Stimulated activated CD8-positive, alpha-beta memory T cell treated with anti-CD3 and anti-CD28 coated beads, Interleukin-7, amount 100 ng/mL, for 1 hour (primary cell): ENCODE data around the gene CACNA2D4.

Experiments used
- DNase-seq, 2 donors: peaks; one replicate each; pipeline ENCODE4 v3.0.0-alpha.2; 2020; ENCODE audit warnings: low read depth in 2 of 2

The CACNA2D4 gene

DNA sequence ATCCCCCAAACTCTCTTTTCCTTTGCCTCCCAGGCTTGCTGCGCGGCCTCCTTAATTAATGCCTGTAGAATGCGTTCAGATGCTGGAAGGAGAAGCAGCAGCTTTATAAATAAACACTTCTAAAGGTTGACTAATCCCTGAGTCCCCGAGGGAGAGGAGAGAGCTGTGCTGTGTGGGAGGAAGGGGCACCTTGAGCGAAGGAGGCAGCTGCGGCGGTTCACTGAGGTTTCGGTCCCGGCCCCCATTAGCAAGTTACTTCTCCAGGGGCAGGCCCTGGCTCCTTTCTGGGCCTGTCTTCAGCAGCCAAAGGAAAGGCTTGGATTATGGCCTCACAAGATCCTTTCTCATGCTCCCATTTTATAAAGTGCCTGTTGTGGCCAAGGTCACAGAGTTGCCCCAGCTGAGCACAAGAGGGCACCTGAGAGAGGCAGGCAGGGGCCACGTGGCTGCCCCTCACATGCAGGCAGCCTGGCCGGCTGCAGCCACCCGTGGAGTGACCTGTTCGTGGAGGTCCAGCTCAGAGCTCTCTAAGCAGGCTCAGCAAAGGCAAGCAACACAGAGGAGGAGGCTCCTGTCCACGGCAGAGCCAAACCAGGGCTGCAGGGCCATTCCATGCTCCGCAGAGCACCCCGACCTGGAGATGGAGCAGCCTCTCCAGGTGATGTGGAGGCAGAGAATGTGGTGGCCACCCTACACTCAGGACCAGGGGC lies 15.0 kb upstream of the CACNA2D4 start:
- DNase-seq = no peak

- DNase-seq = no peak
Measured at GRCh38 chr12:1932264-1932777, 13.9 kb upstream of the CACNA2D4 start.

- no peak for DNase-seq
Measured at GRCh38 chr12:1931642-1932041, 13.2 kb upstream of the CACNA2D4 start.

DNA sequence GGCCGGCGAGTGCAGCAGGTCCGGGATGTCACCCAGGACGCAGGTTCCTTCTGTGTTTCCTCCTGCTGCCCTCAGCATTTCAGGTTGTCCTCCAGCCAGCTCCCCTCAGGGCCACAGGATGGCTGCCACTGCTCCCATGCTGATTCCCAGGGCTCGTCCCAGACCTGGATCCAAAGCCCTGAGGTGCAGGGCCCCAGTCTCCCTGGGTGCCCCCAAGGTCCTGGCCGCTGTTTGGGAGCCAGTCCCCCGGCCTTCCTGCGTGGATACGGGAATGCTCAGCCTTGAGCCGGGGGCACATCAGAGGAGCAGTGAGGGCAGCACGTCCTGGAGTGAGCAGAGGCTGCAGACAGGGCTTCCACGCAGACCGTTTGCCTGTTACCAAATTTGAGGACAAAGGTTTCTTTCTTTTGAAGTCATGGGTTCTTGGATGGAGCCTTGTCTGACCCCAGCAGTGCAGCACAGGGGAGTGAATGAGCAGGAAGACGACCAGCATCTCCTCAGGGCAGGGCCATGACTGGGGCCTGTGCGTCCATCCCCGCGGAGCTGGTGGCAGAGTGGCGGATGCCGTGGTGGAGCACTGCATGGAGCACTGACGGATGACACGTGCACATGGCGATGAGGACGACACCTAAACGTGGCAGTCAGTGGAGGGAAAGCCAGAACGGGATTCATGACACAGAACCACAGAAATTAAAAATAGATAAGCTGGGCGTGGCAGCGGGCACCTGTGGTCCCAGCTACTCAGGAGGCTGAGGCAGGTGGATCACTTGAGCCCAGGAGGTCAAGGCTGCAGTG lies 12.5 kb upstream of the CACNA2D4 start:
- DNase-seq = no peak

DNA sequence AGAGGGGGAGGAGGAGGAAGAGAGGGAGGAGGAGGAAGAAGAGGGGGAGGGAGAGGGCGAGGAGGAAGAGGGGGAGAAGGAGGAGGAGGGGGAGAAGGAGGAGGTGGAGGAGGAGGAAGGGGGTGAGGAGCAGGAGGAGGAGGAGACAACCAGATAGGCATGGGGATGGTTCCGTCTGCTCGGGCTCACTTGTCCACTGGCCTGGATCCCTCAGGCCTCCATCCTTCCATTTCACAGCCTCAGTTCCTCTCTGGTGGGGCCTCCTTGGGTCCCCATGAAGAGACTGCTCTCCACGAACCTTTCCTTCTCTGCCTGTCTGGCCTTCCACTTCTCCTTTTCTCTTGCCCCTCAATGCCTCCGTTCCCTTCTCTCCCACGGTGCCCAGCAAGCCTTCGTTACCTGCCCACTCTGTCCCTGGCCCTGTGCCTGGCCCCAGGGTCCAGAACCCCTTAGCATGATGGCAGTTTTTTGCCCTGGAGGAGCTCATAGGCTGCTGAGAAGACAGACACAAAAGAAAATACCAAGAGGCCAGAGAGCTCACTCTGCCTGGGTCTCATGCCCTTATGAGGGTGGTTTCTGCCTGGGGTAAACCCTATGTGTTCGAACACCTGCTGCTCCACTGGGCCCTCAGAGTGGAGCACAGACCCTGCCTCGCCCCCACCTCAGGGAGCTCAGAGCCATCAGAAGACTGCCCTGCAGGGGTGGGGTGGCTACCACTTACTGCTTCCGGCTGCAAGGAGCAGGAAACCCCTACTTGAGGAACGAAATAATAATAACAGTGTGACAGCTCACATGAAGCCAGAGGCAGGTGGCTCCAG lies 11.7 kb upstream of the CACNA2D4 start:
- DNase-seq = no peak

DNA sequence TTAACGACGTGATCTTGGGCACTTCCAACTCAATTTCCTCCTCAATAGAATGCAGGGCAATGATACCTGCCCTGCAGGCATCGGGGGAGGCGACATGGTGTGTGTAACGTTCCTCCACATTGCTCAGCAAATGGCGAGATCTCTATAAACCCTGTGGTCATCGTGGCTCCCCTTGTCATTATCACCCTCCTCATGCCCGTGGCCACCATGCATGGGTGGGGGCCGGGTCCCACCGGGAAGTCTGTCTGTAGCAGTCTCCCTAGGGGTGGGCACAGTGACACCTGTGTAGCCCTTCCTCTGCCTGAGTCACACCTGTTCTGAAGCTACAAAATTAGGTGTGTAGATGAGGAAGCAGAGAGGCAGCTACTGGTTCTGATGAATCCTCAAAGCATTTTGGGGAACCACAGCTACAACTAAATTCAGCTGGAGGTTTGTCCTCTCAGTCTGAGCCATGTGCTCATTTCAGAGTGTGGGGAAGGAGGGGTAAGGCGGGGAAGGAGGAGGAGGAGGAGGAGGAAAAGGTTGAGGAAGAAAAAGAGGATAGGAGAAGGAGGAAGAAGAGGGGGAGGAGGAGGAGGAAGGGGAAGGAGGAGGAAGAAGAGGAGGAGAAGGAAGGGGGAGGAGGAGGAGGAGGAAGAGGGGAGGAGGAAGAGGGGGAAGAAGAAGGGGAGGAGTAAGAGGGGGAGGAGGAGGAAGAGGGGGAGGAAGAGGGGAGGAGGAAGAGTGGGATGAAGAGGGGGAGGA lies 11.0 kb upstream of the CACNA2D4 start:
- no peak for DNase-seq

DNA sequence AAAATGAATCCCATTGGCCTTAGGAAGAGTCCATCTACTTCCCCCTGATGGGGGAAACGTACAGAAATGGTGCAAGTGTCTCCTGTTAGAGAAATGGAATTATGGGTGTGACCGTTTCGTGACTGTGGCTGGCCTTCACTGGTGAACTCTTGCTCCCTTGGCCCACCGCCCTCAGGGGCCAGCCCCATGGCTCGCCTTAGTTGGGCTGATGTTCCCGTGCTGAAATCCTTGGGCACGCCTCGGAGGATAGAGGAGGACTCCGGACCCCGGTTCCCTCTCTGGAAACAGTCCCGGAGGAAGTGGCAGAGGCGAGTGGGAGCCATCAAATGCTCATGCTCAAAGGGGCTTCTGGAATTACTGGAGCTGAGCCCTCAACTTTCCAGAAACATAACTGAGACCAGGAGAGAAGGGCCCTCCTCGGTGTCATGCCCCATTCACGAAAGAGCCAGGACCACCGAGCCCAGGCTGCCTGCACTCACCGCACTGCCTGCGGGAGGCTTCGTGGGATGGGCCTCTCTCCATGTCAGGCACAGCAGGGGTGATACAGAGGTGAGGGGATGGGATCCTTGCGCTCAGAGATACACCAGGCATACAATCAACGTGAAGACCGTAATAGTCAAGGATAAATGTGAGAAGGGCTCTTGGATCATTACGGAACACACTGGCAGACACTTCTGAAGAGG lies 10.1 kb upstream of the CACNA2D4 start:
- no peak for DNase-seq

- DNase-seq = no peak
Measured at GRCh38 chr12:1927751-1928351, 9.4 kb upstream of the CACNA2D4 start.

- DNase-seq = no peak
Measured at GRCh38 chr12:1927051-1927680, 8.7 kb upstream of the CACNA2D4 start.

GRCh38 chr12:1926251-1926657 lies 7.8 kb upstream of the CACNA2D4 start:
- no peak for DNase-seq

GRCh38 chr12:1925684-1926006 lies 7.2 kb upstream of the CACNA2D4 start:
- no peak for DNase-seq

DNA sequence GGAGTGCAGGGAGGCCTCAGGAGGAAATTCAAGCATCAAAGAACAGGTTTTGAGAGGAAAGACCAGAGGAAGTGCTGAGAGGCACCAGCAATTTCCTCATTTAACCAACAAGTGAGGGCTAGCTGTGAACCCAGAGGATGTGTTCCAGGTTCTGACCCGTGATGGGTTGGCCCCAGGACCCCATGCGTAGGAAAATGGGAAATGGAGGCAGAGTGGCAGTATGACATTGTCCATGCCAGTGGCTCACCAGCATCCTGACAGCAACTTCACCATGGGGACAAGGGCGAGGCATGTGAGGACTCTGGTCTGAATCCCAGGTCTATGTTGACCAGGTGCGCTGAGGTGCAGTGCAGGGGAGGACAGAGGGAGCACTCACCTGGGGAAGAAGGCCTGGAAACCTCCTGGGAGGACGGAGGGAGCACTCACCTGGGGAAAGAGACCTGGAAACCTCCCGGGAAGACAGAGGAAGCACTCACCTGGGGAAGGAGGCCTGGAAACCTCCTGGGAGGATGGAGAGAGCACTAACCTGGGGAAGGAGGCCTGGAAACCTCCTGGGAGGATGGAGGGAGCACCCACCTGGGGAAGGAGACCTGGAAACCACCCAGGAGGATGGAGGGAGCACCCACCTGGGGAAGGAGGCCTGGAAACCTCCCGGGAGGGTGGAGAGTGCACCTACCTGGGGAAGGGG lies 6.7 kb upstream of the CACNA2D4 start:
- DNase-seq = no peak

GRCh38 chr12:1922985-1923384 lies 4.5 kb upstream of the CACNA2D4 start:
- DNase-seq = no peak

DNA sequence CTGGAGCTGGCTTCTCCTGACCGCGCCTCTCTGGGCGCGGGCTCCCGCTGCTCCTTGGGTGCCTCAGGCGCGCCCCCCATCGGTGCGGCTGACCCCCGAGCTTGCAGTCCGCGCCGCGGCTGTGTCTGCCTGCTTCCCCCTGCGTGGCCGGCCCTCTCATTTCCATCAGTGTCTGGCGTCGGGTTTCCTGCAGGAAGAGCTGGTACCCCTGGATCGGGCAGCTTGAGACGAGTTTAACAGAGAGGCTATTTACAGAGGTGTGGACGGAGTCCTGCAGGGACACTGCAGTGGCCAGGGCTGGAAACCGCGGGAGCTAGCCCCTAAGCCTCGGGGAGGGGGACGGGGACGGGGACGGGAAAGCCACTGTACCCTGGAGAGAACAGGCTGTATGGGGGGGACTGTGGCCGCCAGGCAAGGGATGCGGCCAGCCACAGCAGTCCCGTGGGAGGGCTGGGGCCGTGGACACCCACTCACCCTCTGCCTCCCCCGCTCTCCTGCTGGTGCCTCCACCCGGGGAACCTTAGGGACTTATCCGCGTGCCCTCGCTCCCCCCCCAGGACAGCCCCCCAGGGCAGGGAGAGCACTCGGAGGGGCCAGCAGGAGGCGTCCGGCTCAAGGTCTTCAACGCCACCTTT lies 3.7 kb upstream of the CACNA2D4 start:
- no peak for DNase-seq

DNA sequence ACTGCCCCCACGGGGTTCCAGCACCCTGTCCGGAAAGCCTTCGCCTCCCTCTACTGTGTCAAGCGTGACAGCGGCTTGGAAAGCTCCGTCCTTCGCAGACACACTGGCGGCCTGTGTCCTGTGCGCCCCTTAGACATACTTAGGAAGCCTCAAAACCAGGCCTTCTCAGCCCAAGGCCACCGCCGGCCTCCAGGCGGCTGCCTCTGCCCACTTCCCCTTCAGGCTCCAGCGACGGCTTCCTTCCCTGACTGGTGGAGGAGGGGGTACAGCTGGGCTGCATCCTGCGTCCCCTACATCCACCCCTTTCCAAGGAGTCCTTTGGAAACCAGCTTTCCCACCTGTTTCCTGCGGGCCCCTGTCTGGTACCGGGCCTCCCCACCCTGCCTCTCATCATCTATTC lies 2.5 kb upstream of the CACNA2D4 start:
- no peak for DNase-seq

GRCh38 chr12:1920436-1920835 lies 2.0 kb upstream of the CACNA2D4 start:
- DNase-seq = no peak

DNA sequence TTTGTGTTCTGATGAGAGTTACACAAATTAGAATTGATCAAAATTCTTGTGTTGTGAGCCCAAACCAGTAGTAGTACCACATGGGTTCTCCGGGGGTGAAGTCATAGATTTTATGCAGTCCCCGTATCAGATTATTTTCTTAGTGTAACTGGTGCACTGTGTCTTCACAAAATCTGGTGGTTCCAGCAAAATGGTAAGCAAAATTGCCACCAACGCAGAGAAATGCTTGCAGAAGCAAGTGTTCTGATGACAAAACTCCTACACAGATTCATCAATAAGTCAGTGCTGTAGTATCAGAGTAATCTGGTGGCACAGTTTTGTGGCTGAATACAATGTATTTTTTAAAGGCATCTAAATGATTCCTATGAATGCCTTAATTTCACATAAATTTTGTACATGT lies 1.3 kb upstream of the CACNA2D4 start:
- DNase-seq = no peak

GRCh38 chr12:1919284-1919683 lies 832 bp upstream of the CACNA2D4 start:
- no peak for DNase-seq

DNA sequence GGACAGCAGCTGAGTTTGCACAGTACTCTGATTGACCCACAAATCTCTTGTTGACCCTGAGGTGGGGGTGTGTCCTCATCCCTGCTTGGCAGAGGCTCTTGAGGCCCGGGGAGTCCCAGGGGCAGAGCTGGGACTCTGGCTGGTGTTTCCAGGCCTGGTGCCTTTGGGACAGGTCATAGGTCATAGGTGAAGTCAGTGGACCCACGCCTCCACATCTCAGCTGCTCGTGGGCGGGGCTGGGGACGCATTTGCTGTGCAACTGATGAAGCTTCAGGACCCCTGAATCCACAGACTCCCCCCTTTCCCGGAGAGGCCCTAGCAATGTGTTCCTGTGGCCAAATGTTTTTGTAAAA lies 408 bp upstream of the CACNA2D4 start:
- DNase-seq = no peak
